Tibial nerve (tissue), 4 donors: ENCODE data around the gene CHN1. TPM values are rescaled to one million over a fixed set of nuclear protein-coding genes. Genes with fewer than 3 reads are reported as not detected.

Source experiments
- DNase-seq, 2 donors: peaks; one replicate each; pipeline ENCODE4 v3.0.0-alpha.2; 2019; ENCODE audit warnings: low spot score in 2 of 2
- H3K27ac ChIP-seq, 4 donors: fragments of 200-600 bp; sonication (generic) in 3 of 4; one replicate each; pipeline ENCODE4 v1.5.1; 2017 to 2019; ENCODE audit warnings: mild to moderate bottlenecking in 1 of 4
- H3K27me3 ChIP-seq, 2 donors: fragments of 200-600 bp; sonication (generic) in 1 of 2; one replicate each; pipeline versions ENCODE4 v1.5.1 to v1.6.0; 2017 to 2019
- H3K36me3 ChIP-seq, 3 donors: fragments of 200-600 bp; sonication (generic); one replicate each; pipeline ENCODE4 v1.5.1; 2018 to 2019
- H3K4me1 ChIP-seq, 4 donors: fragments of 200-600 bp; sonication (generic) in 3 of 4; one replicate each; pipeline ENCODE4 v1.5.1; 2017 to 2019
- H3K4me3 ChIP-seq, 4 donors: fragments of 200-600 bp; sonication (generic) in 3 of 4; one replicate each; pipeline ENCODE4 v1.5.1; 2017 to 2019; ENCODE audit warnings: mild to moderate bottlenecking in 1 of 4, moderate library complexity in 1 of 4
- H3K9me3 ChIP-seq, 4 donors: fragments of 200-600 bp; sonication (generic) in 3 of 4; one replicate each; pipeline ENCODE4 v1.5.1; 2017 to 2019
- EP300 ChIP-seq, 2 donors: sonication (generic); formaldehyde crosslinking; IDR thresholded peaks; one replicate each; pipeline ENCODE4 v1.6.1; 2017; ENCODE audit warnings: antibody characterized with exemption in 2 of 2, mild to moderate bottlenecking in 1 of 2
- POLR2A ChIP-seq, 2 donors: fragments of 450-650 bp; IDR thresholded peaks; one replicate each; pipeline ENCODE4 v1.6.1; 2017; ENCODE audit warnings: antibody characterized with exemption in 2 of 2, mild to moderate bottlenecking in 2 of 2, moderate library complexity in 2 of 2
- WGBS, 2 donors: methylation state at CpG; one replicate each; pipeline ENCODE4 v1.1.5; 2018; 5-methylcytosine and 5-hydroxymethylcytosine counted together
- total RNA-seq, 4 donors: library from RNA; depleted of rRNA; stranded (reverse); fragments of >200 nt; gene quantifications; one replicate each; pipeline ENCODE4 v1.1.0, GENCODE V29; 2016
- TF ChIP-seq, protein P1 (sequence below), 5 experiments: fragments of 200-600 bp in 3 of 5; fragments of 450-650 bp in 2 of 5; sonication (generic) in 3 of 5; IDR thresholded peaks; one replicate each; pipeline ENCODE4 v1.5.1; 2016 to 2019; ENCODE audit warnings: antibody characterized with exemption in 5 of 5, mild to moderate bottlenecking in 3 of 5, moderate library complexity in 2 of 5

CHN1 gene
- total RNA-seq, 4 donors from 2014 or later, result 17.3 to 27.2 (median 23.8) TPM

DNA sequence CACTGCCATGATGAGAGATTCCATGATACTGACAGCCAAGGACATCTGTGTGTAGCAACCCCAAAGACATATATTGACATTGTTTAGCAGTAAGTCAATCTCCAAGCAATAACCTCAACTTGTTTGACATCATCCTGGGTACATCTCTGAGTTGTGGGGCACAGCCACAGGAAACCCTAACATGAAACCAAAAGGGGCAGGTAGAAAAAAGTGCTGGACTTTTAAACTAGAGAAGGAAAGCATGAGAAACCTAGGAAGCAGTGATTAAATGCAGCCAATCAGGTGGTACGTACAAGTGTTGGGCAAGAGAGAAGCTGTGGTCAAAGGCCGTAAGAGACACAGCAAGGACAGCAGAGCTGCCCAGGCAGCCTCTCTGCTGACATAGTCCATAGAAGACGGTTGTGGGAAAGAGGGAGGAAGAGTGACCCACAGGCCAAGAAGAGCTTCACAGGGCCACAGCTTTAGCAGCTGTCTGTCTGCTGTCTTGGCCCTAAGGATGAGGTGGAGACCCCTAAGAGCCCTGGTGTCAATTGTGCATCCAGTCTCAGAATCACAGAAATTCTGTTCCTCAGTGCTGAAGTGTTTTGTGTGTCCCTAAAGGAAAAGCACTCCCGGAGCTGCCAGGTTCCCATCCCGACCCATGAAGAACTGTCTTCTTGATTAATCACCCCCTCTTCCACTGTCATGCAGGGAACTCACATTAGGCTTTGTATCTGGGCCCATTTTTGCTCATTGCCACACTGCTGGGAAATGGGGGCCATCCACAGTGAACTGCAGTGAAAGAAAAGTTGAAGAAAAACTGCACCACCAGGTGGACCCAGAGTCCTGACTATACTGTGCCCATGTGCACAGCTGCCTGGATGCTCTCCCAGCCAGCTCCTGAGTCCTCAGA lies 25.4 kb upstream of the CHN1 start:
- Histone ChIP-seq H3K4me1 (no peaks in the 10 kb centered on the region), H3K27me3 (no peaks in the 10 kb centered on the region), H3K36me3 (no peaks in the 10 kb centered on the region), H3K9me3 (no peaks in the 10 kb centered on the region), H3K27ac (no peak overlapping the region), H3K4me3 (no peak overlapping the region)
- no peak for TF ChIP-seq POLR2A (IDR thresholded peaks at IDR 0.05)
- TF ChIP-seq, protein P1, sequence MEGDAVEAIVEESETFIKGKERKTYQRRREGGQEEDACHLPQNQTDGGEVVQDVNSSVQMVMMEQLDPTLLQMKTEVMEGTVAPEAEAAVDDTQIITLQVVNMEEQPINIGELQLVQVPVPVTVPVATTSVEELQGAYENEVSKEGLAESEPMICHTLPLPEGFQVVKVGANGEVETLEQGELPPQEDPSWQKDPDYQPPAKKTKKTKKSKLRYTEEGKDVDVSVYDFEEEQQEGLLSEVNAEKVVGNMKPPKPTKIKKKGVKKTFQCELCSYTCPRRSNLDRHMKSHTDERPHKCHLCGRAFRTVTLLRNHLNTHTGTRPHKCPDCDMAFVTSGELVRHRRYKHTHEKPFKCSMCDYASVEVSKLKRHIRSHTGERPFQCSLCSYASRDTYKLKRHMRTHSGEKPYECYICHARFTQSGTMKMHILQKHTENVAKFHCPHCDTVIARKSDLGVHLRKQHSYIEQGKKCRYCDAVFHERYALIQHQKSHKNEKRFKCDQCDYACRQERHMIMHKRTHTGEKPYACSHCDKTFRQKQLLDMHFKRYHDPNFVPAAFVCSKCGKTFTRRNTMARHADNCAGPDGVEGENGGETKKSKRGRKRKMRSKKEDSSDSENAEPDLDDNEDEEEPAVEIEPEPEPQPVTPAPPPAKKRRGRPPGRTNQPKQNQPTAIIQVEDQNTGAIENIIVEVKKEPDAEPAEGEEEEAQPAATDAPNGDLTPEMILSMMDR (IDR thresholded peaks at IDR 0.05), result peak in 3 of 5 experiments; percentile 13 to 32 (median 25)
- no peak for TF ChIP-seq EP300 (IDR thresholded peaks at IDR 0.05)
- peak in 1 of 2 donors; percentile 17 for DNase-seq
- 78 to 85% methylated on average over 5 of the region's 5 CpGs for WGBS, 2 donors

DNA sequence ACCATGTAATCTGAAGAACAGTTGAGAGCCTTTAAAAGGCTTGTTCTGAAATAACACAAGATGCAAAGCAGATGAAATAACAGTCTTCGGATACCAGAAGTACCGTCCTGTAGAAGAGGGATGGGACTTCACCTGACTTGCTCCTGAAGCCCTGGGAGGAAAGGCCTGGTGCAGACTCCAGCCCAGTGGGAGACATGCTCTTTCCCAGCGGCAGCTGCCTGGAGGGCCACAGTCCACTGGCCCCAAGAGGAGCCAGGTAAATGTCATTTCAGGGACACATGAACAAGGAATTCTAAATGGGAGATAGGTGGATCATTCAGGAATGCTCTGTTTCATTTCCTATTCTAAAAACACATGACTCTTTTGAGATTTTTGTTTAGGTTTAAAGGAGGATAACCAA lies 22.6 kb upstream of the CHN1 start:
- no peaks in the 10 kb centered on the region for H3K4me1 ChIP-seq
- DNase-seq, result no peak
- no peaks in the 10 kb centered on the region for H3K36me3 ChIP-seq
- H3K9me3 ChIP-seq, result no peaks in the 10 kb centered on the region
- peak overlapping the region in 3 of 4 donors; percentile 20 to 72 (median 60) for H3K27ac ChIP-seq
- no peaks in the 10 kb centered on the region for H3K27me3 ChIP-seq
- TF ChIP-seq POLR2A (IDR thresholded peaks at IDR 0.05) (no peak), EP300 (IDR thresholded peaks at IDR 0.05) (no peak)
- TF ChIP-seq, protein P1 (IDR thresholded peaks at IDR 0.05), result no peak
- 77 to 81% methylated on average over 3 of the region's 3 CpGs for WGBS, 2 donors
- H3K4me3 ChIP-seq, result no peak overlapping the region

DNA sequence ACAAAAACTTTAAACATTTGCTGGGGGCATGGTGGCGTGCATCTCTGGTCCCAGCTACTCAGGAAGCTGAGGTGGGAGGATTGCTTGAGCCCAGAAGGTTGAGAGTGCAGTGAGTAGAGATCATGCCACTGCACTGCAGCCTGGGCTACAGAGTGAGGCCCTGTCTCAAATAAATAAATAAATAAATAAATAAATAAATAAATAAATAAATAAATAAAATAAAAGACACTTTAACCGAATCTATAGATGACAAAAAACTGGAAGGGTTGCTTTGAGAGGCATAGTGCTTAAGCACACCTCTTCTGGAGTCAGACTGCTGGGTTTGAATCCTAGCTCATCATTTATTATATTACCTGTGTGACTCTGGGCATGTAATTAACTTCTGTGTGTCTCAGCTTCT lies 21.2 kb upstream of the CHN1 start:
- no peak for TF ChIP-seq EP300 (IDR thresholded peaks at IDR 0.05)
- no peak for TF ChIP-seq POLR2A (IDR thresholded peaks at IDR 0.05)
- TF ChIP-seq, protein P1 (IDR thresholded peaks at IDR 0.05), result no peak
- H3K4me3 ChIP-seq, result no peak overlapping the region
- DNase-seq, result no peak
- H3K27me3 ChIP-seq, result no peaks in the 10 kb centered on the region
- no peaks in the 10 kb centered on the region for H3K9me3 ChIP-seq
- no peaks in the 10 kb centered on the region for H3K4me1 ChIP-seq
- H3K27ac ChIP-seq, result no peak overlapping the region
- WGBS, 2 donors, result 94 to 97% methylated on average over 2 of the region's 2 CpGs
- H3K36me3 ChIP-seq, result no peaks in the 10 kb centered on the region

DNA sequence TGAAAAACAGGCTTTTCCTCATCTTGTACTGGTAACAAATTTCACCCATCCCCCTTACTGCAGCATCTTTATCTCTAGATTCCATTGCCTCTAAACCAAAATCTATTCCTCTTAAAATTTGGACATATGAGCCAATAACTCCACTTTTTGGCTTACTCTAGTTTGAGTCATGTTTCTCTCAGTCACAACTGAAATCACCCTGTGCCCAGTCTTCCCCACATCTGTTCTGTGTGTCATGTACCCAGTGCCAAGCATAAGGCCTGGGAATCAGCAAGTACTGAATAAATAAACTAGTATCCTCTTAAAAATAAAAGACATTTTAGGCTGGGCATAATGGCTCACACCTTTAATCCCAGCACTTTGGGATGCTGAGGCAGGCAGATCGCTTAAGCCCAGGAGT lies 20.8 kb upstream of the CHN1 start:
- WGBS, 2 donors, result 100% methylated on average over 1 of the region's 1 CpG

DNA sequence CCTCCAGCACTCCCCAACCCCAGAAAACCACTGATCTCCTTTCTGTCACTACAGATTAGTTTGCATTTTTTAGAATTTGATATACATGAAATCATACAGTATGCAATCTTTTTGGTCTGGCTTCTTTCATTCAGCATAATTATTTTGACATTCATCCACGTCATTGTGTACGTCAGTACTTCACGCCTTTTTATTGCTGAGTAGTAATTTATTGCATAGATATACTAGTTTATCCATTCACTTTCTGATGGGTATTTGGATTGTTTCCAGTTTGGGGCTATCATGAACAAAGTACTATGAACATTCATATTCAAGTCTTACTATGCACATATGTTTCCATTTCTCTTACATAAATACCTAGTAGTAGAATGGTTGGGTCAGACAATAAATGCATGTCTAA lies 20.1 kb upstream of the CHN1 start:
- Histone ChIP-seq H3K4me1 (no peaks in the 10 kb centered on the region), H3K4me3 (no peak overlapping the region)

More for the DNA sequence above, 20.8 kb upstream of the CHN1 start:
- Histone ChIP-seq H3K9me3 (no peaks in the 10 kb centered on the region), H3K27me3 (no peaks in the 10 kb centered on the region), H3K36me3 (no peaks in the 10 kb centered on the region), H3K4me1 (no peaks in the 10 kb centered on the region), H3K27ac (no peak overlapping the region), H3K4me3 (no peak overlapping the region)
- no peak for DNase-seq
- TF ChIP-seq, protein P1 (IDR thresholded peaks at IDR 0.05), result no peak
- TF ChIP-seq EP300 (IDR thresholded peaks at IDR 0.05), result no peak

More for the DNA sequence above, 20.1 kb upstream of the CHN1 start:
- H3K27me3 ChIP-seq, result no peaks in the 10 kb centered on the region
- H3K27ac ChIP-seq, result no peak overlapping the region
- 91 to 96% methylated on average over 3 of the region's 3 CpGs for WGBS, 2 donors
- H3K36me3 ChIP-seq, result no peaks in the 10 kb centered on the region
- H3K9me3 ChIP-seq, result no peaks in the 10 kb centered on the region
- TF ChIP-seq EP300 (IDR thresholded peaks at IDR 0.05), result no peak
- TF ChIP-seq POLR2A (IDR thresholded peaks at IDR 0.05), result no peak
- TF ChIP-seq, protein P1 (IDR thresholded peaks at IDR 0.05), result no peak
- DNase-seq, result no peak
